Ammon's horn (tissue), 1 donor: ENCODE results near the gene ZNF20.

Experiments
- DNase-seq: peaks from one replicate; pipeline ENCODE4 v3.0.0-alpha.2; 2016; ENCODE audit warnings: low spot score

ZNF20 gene

DNA sequence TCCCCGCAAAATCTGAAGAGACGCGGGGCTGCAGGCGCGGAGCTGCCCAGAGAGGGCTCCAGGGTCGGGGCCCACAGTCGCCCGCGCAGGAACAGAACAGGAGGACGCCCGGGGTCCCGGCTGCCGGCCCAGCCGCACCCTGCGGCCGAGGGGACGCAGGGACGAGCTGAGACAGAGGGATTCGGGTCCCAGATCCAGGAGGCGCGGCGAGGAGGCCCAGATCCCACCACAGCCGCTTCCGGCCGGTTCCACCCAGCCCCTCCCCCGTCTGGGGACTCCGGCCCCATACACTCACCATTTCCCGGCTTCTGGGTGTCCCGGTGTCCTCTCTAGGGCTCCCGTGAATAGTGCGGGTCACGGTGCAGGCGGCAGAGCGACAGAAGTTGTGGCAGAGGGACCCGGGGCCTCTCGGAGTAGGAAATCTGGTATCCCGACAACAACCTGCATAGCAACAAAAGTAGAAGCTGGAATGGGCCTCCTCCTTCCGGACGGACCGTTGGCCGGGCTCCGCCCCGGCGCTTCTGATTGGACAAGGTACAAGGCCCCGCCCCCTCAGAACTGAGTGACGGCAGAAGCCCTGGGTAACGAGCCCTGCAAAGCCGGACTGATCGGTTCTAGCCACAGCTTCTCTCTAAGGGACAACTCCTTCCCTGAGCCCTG, at the start of gene ZNF20:
ZNF20 (minus strand) TSS at position 466 of the 660 bp plus-strand sequence; CDS start at position 298, 168 bp downstream.
- peak; percentile 96 for DNase-seq

DNA sequence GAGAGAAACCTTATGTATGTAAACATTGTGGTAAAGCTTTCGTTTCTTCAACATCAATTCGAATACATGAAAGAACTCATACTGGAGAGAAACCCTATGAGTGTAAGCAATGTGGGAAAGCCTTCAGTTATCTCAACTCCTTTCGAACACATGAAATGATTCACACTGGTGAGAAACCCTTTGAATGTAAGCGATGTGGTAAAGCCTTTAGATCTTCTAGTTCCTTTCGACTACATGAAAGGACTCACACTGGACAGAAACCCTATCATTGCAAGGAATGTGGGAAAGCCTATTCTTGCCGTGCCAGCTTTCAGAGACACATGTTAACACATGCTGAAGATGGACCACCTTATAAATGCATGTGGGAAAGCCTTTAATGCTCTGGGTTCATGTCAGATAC, 47.5 kb upstream of the ZNF20 start:
- DNase-seq = no peak

DNA sequence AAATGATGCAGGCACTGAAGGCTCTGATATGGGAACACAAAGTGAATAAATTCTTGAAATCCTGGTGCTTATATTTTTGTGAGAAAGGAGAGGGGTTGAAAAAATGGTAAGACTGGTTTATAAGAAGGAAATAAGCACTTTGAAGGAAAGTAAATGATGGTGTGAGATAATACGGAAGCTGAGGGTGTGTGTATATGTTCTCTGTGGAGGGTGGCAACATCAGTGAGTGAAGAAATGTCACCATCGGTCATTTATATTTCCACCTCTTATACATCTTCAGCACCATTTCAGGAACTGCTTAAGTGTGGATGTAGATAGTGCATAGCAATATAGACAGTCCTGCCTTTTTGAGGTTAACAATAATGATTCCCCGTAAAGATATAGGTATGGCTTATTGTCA, 40.2 kb upstream of the ZNF20 start:
- no peak for DNase-seq

GRCh38 chr19:12166626-12167025, 26.5 kb upstream of the ZNF20 start:
- no peak for DNase-seq

GRCh38 chr19:12163826-12164225, 23.7 kb upstream of the ZNF20 start:
- no peak for DNase-seq

- peak; percentile 97 for DNase-seq
Measured at GRCh38 chr19:12162882-12163806, 23.0 kb upstream of the ZNF20 start, which contains the start of gene ZNF136. Gene ZNF136 (plus strand): TSS chr19:12163096. CDS start chr19:12163204, 108 bp downstream.

DNA sequence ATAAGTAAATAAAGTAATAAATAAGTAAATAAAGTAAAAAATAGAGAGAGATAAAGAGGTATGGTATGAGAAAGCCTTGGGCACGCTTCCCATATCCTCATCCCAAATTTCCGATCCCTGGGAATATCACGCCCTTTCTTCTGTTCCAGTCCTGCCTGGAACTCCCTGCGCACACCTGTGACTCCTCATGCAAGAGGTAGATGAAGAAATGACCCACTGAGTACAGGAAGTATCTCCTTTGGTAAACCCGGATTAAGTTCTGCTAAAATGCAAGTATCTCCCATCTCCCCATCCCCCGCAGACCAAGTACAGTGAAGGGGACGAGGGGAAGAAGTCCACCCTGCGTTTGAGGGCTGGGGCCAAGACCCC, 22.3 kb upstream of the ZNF20 start:
- no peak for DNase-seq

GRCh38 chr19:12159773-12160414, 19.7 kb upstream of the ZNF20 start:
- DNase-seq = no peak

GRCh38 chr19:12156223-12157058, 16.3 kb upstream of the ZNF20 start, which contains the start of gene ZNF625:
Gene ZNF625 (minus strand): TSS chr19:12156734. CDS start chr19:12156558, 176 bp downstream.
- peak; percentile 95 for DNase-seq

DNA sequence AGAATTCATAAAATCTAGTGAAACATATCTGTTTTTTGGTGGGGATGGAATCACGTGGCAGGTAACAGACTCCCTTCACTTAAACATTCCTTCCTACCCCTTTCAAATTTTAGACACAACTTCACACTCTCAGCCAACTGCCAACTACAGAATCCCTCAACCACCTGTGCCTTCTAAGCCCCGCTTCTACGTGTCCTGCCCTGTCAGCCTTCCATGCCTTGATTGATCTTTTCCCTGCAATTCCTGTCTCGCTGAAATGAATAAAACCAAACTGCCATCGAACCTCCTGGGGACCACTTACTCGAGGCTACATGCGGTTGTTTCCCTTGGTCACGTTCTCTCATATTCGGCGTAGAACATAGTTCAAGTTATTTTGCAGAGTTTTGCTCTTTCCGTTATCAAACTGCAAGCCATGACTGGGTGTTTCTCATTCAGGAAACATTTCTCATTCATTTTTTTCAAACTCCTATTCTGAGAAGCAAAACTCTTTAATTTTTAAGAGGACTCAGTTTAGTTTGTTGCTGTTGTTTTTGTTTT, 15.2 kb upstream of the ZNF20 start:
- no peak for DNase-seq

GRCh38 chr19:12145348-12145747, 5.2 kb upstream of the ZNF20 start:
- no peak for DNase-seq

DNA sequence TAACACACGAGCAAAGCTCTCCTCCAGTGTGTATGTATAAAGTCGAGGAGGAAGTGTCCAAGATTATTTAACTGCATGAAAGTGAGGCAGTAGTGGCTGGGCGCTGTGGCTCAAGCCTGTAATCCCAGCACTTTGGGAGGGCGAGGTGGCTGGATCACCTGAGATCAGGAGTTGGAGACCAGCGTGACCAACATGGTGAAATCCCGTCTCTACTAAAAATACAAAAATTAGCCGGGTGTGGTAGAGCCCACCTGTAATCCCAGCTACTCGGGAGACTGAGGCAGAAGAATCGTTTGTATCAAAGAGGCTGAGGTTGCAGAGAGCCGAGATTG, 1.2 kb upstream of the ZNF20 start:
- no peak for DNase-seq

GRCh38 chr19:12140545-12141404, 625 bp upstream of the ZNF20 start:
- peak; percentile 93 for DNase-seq

- DNase-seq = no peak
Measured at GRCh38 chr19:12139269-12139668, 881 bp downstream of the ZNF20 start.

GRCh38 chr19:12137221-12137940, 2.8 kb downstream of the ZNF20 start:
- DNase-seq = no peak

GRCh38 chr19:12133069-12133468, 7.1 kb downstream of the ZNF20 start:
- no peak for DNase-seq

DNA sequence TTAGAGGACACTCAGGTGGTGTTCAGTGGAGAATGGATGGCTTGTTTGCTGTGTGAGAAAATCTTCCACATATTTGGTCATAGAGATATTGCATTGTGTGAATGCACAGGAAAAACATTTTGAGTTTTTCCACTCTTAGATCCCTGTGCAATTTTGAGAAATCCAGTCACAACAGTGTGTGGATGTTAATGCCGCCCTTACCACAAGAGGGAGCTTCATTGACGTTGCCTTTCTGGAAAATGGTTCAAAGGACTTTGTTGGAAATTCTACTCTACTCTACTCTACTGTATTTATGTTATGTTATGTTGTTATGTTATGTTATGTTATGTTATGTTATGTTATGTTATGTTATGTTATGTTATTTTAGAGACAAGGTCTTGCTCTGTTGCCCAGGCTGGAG, 13.4 kb downstream of the ZNF20 start:
- peak; percentile 21 for DNase-seq

GRCh38 chr19:12117201-12117970, 22.8 kb downstream of the ZNF20 start:
- no peak for DNase-seq

DNA sequence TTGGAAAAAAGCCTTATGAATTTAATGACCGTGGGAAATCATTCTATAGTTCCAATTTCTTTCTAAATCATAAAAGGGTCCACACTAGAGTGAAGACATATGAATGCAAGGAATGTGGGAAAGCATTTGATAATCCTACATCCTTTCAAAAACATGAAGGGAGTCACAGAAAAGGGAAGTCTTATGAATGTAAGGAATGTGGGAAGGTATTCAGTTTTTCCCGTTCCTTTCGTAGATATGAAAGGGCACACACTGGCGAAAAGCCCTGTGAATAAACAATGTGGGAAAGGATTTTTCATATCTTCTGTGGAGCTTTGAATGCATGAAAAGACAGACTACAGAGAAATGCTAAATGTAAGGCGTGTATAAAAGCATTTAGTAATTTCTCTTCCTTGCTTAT, 27.0 kb downstream of the ZNF20 start:
- no peak for DNase-seq
